H1 (cell line): ENCODE data around the gene CHAD. TPM values are rescaled to one million over a fixed set of nuclear protein-coding genes. Genes with fewer than 3 reads are reported as not detected.

Experiments
- ASH2L ChIP-seq: fragments of 200-600, 300-600 bp; sonication (generic); IDR thresholded peaks from one replicate; pipeline ENCODE4 v1.7.1; 2017; ENCODE audit warnings: low read length
- ATF3 ChIP-seq: IDR thresholded peaks from 2 replicates; pipeline ENCODE4 v1.6.1; 2011; ENCODE audit warnings: low read depth, mild to moderate bottlenecking, low read length; ENCODE audit not compliant: insufficient read depth
- BACH1 ChIP-seq: IDR thresholded peaks from 2 replicates; pipeline ENCODE4 v1.6.1; 2012; ENCODE audit warnings: low read length, improper control_type of control experiment
- BRCA1 ChIP-seq: IDR thresholded peaks from 2 replicates; pipeline ENCODE4 v1.6.1; 2012; ENCODE audit warnings: low read depth, low read length, improper control_type of control experiment
- CHD2 ChIP-seq: IDR thresholded peaks from 2 replicates; pipeline ENCODE4 v1.6.1; 2012; ENCODE audit warnings: low read length, improper control_type of control experiment
- CREB1 ChIP-seq: IDR thresholded peaks from 2 replicates; pipeline ENCODE4 v1.6.1; 2012; ENCODE audit warnings: inconsistent platforms
- E2F6 ChIP-seq: IDR thresholded peaks from 2 replicates; pipeline ENCODE4 v1.6.1; 2012; ENCODE audit warnings: inconsistent platforms
- GABPA ChIP-seq: IDR thresholded peaks from 2 replicates; pipeline ENCODE4 v1.6.1; 2011; ENCODE audit warnings: mild to moderate bottlenecking, low read length, moderate library complexity, borderline replicate concordance; ENCODE audit not compliant: insufficient read depth
- HDAC2 ChIP-seq, 2 experiments: fragments of 300-600 bp in 1 of 2; sonication (generic) in 1 of 2; IDR thresholded peaks; 2 replicates each; pipeline ENCODE4 v1.6.1; 2011 to 2012; ENCODE audit warnings: low read depth in 2 of 2, low read length in 2 of 2, mild to moderate bottlenecking in 2 of 2, moderate library complexity in 2 of 2, borderline replicate concordance in 1 of 2, inconsistent platforms in 1 of 2
- NRF1 ChIP-seq: IDR thresholded peaks from 2 replicates; pipeline ENCODE4 v1.6.1; 2011; ENCODE audit warnings: mild to moderate bottlenecking, low read depth, low read length, improper control_type of control experiment
- POLR2AphosphoS5 ChIP-seq: IDR thresholded peaks from 2 replicates; pipeline ENCODE4 v1.6.1; 2011; ENCODE audit warnings: low read depth, low read length
- RXRA ChIP-seq: IDR thresholded peaks from 2 replicates; pipeline ENCODE4 v1.6.1; 2011; ENCODE audit warnings: low read depth, mild to moderate bottlenecking, low read length, moderate library complexity; ENCODE audit not compliant: insufficient read depth
- TAF1 ChIP-seq: IDR thresholded peaks from 2 replicates; pipeline ENCODE4 v1.6.1; 2011; ENCODE audit warnings: mild to moderate bottlenecking, low read depth, low read length
- TAF7 ChIP-seq: optimal IDR thresholded peaks from 2 replicates; pipeline ENCODE3; 2011; ENCODE audit warnings: low read depth, mild to moderate bottlenecking, inconsistent platforms, low read length, moderate library complexity, borderline replicate concordance
- USF2 ChIP-seq: IDR thresholded peaks from 2 replicates; pipeline ENCODE4 v1.6.1; 2011; ENCODE audit warnings: low read length, improper control_type of control experiment
- ZNF274 ChIP-seq: IDR thresholded peaks from 2 replicates; pipeline ENCODE4 v1.7.0; 2012; ENCODE audit warnings: low read length, borderline replicate concordance; ENCODE audit errors: extremely low read depth
- polyA plus RNA-seq, 7 experiments: library from polyadenylated mRNA; depleted of rRNA in 3 of 7; stranded (reverse) in 5 of 7; unstranded in 2 of 7; fragments of >200 nt in 5 of 7; fragments of 200-250 nt in 2 of 7; gene quantifications; 1 replicate in 5 of 7; 2 replicates in 1 of 7; 4 replicates in 1 of 7; pipeline versions ENCODE4 v1.2.1 to v1.2.3, GENCODE V29; 2011 to 2013; ENCODE audit warnings: missing spikeins in 2 of 7, mixed read lengths in 2 of 7
- total RNA-seq: library from RNA; stranded (reverse); fragmentation: NEBNext Ultra II Directional; extraction: Animal tissue kit (Norgen Biotek cat#: 25700); gene quantifications from 2 replicates; pipeline ENCODE4 v1.2.1, GENCODE V29; 2021

The CHAD gene
- total and polyA plus RNA-seq, 2 of the 8 experiments (the other 6 are each of a cell fraction or from before 2014, with no cell fraction given): 0.03 TPM; not detected in 1

- TF ChIP-seq ATF3: 0 out of 2 replicates have a peak, but pooled peaks have one; percentile 8
- no peak for TF ChIP-seq HDAC2 (IDR thresholded peaks at IDR 0.05; ENCODE audit: borderline replicate concordance in 1 of 2, low read depth in 2 of 2, low read length in 2 of 2)
- TF ChIP-seq ZNF274: no peak
- peak; percentile 8; the same call in 1 of the 2 replicates for TF ChIP-seq USF2
- TF ChIP-seq TAF7: peak; percentile 38
- TF ChIP-seq E2F6: peak; percentile 56
- no peak for TF ChIP-seq CHD2
- TF ChIP-seq ASH2L: no peak
- peak; percentile 59; the same call in 1 of the 2 replicates for TF ChIP-seq POLR2AphosphoS5
- no peak for TF ChIP-seq BRCA1
- no peak for TF ChIP-seq RXRA
- TF ChIP-seq TAF1: 0 out of 2 replicates have a peak, but pooled peaks have one; percentile 17
- no peak for TF ChIP-seq NRF1
- peak; percentile 49; the same call in 1 of the 2 replicates for TF ChIP-seq GABPA
- TF ChIP-seq CREB1: peak; percentile 33; the same call in 1 of the 2 replicates
- peak; percentile 23; the same call in 1 of the 2 replicates for TF ChIP-seq BACH1
These were observed 11.0 kb upstream of the CHAD start (continued) for GRCh38 chr17:50479522-50480141.
